ENCODE data around the gene TDRKH. TPM values are rescaled to one million over a fixed set of nuclear protein-coding genes. Genes with fewer than 3 reads are reported as not detected.
"Not testable (repeated sequence)": the region's sequence is repeated elsewhere in the genome, so short reads cannot be mapped to it uniquely, and the experiment has no call there.

TDRKH gene
- total and polyA plus RNA-seq, 3 donors from 2014 or later, result 26.3 to 50.9 (median 31.5) TPM

DNA sequence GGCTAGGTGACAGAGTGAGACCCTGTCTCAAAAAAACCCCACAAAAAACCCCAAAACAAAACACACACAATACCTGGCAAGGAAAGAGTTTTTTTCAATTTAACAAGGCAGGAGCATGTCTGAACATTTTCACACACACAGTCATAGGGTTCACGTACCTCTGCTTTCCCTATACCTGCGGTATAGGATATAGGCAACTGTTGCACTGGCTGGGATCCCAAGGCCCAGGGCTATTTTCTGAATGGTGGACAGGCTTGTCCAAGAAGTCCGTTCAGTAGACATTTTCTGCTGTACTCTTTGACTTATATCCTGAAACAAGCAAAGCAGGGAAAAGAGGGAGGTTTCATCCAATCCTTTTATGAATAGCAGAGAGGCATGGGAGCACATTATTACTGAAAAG is 7.6 kb downstream of the TDRKH start:
- Histone ChIP-seq H3K27ac (no peak overlapping the region), H3K4me3 (no peak overlapping the region), H3K36me3 (ENCODE audit: low read depth, missing control alignments) (no peaks in the 10 kb centered on the region), H3K27me3 (no peaks in the 10 kb centered on the region), H3K9me3 (no peaks in the 10 kb centered on the region), H3K4me1 (no peaks in the 10 kb centered on the region)
- intact Hi-C loops (cut with DNase I; ENCODE audit: low total_unique reads), result no loop called here
- no peak for DNase-seq
- TF ChIP-seq POLR2A (IDR thresholded peaks at IDR 0.05), result no peak
- TF ChIP-seq, protein P1, sequence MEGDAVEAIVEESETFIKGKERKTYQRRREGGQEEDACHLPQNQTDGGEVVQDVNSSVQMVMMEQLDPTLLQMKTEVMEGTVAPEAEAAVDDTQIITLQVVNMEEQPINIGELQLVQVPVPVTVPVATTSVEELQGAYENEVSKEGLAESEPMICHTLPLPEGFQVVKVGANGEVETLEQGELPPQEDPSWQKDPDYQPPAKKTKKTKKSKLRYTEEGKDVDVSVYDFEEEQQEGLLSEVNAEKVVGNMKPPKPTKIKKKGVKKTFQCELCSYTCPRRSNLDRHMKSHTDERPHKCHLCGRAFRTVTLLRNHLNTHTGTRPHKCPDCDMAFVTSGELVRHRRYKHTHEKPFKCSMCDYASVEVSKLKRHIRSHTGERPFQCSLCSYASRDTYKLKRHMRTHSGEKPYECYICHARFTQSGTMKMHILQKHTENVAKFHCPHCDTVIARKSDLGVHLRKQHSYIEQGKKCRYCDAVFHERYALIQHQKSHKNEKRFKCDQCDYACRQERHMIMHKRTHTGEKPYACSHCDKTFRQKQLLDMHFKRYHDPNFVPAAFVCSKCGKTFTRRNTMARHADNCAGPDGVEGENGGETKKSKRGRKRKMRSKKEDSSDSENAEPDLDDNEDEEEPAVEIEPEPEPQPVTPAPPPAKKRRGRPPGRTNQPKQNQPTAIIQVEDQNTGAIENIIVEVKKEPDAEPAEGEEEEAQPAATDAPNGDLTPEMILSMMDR (IDR thresholded peaks at IDR 0.05), result no peak
- 90 to 93% methylated on average over 3 of the region's 3 CpGs for WGBS, 2 donors

DNA sequence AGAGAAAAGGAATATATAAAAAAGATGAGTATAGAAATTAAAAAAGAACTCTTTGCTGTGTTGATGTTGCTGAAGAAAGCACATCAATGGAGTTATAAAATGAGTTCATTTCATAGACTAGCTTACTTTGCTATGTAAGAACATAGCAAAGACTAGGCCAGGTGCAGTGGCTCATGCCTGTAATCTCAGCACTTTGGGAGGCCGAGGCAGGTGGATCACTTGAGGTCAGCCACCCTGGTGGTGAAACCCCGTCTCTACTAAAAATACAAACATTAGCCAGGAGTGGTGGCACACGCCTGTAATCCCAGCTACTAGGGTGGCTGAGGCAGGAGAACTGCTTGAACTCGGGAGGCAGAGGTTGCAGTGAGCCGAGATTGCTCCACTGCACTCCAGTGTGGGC is 8.3 kb downstream of the TDRKH start:
- H3K4me3 ChIP-seq; H3K4me1 ChIP-seq; H3K27ac ChIP-seq; DNase-seq; H3K9me3 ChIP-seq; H3K27me3 ChIP-seq; intact Hi-C loops (cut with DNase I; ENCODE audit: low total_unique reads); H3K36me3 ChIP-seq (ENCODE audit: low read depth, missing control alignments): not testable (repeated sequence)
- 89 to 98% methylated on average over 5 of the region's 5 CpGs for WGBS, 2 donors

DNA sequence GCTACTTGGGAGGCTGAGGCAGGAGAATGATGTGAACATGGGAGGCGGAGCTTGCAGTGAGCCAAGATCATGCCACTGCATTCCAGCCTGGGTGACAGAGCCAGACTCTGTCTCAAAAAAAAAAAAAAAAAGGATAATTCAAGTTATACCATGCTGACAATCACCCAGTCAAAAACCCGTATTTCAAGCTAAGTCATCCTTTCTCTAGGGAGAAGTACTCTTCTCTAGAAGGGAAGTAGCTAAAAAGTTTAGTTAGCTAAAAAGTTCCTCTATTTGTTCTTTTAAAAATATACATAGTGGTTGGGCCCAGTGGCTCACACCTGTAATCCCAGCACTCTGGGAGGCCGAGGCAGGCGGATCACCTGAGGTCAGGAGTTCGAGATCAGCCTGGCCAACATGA is 9.6 kb downstream of the TDRKH start:
- intact Hi-C loops (cut with DNase I; ENCODE audit: low total_unique reads); H3K27ac ChIP-seq; H3K36me3 ChIP-seq (ENCODE audit: low read depth, missing control alignments); DNase-seq; H3K4me3 ChIP-seq; H3K27me3 ChIP-seq; H3K4me1 ChIP-seq; H3K9me3 ChIP-seq: not testable (repeated sequence)
- 95 to 96% methylated on average over 5 of the region's 5 CpGs for WGBS, 2 donors

DNA sequence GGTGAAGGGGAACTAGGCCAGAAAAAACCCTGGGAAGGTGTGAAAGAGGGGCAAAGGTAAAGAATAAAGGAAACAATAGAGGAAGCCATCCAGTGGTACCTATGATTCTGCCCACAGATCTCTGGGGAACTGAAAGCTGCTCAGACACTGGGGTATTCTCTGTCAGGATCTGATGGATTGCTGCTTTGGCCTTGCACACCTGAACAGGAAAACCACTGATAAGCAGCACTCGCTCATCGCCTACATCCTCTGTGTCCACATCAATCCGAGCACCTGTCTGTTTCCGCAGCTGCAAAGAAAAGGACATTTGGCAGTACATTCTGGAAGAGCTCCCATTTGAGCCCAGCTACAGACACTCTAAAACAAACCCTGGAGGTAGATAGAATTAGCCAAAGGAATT is 10.4 kb downstream of the TDRKH start:
- 84 to 92% methylated on average over 4 of the region's 4 CpGs for WGBS, 2 donors
- intact Hi-C loops (cut with DNase I; ENCODE audit: low total_unique reads), result no loop called here

DNA sequence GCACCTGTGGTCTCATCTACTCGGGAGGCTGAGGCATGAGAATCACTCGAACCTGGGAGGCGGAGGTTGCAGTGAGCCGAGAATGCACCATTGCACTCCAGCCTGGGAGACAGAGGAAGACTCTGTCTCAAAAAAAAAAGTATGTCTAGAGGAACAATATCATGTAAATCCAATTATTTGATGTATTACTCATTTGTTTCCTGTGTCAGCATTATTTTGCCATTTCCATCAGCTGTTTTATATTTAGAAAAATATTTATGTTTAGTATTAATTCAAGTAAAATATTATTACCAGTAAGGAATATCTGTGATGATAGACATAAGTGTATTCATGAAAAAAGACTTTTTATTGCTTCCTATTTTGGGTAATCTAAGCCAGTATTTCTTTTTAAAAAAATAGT is 13.0 kb downstream of the TDRKH start:
- intact Hi-C loops (cut with DNase I; ENCODE audit: low total_unique reads), result no loop called here
- Histone ChIP-seq H3K4me3 (no peak overlapping the region), H3K27ac (no peak overlapping the region), H3K27me3 (no peaks in the 10 kb centered on the region), H3K36me3 (ENCODE audit: low read depth, missing control alignments) (no peaks in the 10 kb centered on the region), H3K9me3 (no peaks in the 10 kb centered on the region), H3K4me1 (no peaks in the 10 kb centered on the region)
- no peak for TF ChIP-seq POLR2A (IDR thresholded peaks at IDR 0.05)
- TF ChIP-seq, protein P1 (IDR thresholded peaks at IDR 0.05), result no peak
- 96% methylated on average over 4 of the region's 4 CpGs for WGBS, 2 donors
- DNase-seq, result no peak

More for the DNA sequence above, 10.4 kb downstream of the TDRKH start:
- Histone ChIP-seq H3K4me1 (no peaks in the 10 kb centered on the region), H3K9me3 (no peaks in the 10 kb centered on the region), H3K36me3 (ENCODE audit: low read depth, missing control alignments) (no peaks in the 10 kb centered on the region), H3K27me3 (no peaks in the 10 kb centered on the region), H3K4me3 (no peak overlapping the region), H3K27ac (no peak overlapping the region)
- TF ChIP-seq POLR2A (IDR thresholded peaks at IDR 0.05), result no peak
- TF ChIP-seq, protein P1 (IDR thresholded peaks at IDR 0.05), result no peak
- no peak for DNase-seq

DNA sequence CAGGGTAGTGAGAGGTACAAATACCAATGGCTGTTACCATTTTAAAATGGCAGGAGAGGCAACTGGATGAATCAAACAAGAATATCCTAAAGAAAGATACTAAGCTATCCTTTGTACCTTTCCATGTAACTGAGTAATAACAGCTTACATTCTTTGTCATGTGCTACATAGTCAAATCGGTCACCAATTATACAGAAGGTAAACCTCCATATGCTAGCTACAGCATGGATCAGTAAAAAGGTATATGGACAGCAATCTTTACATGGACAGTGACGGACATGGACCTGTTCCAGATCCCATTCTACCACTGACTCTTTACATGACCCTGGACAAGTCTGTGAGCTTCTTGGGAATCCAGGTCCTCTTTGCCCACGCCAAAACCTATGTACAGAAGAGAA is 13.6 kb downstream of the TDRKH start:
- Histone ChIP-seq H3K36me3 (ENCODE audit: low read depth, missing control alignments) (no peaks in the 10 kb centered on the region), H3K9me3 (no peaks in the 10 kb centered on the region), H3K27ac (no peak overlapping the region), H3K4me1 (no peaks in the 10 kb centered on the region), H3K4me3 (no peak overlapping the region), H3K27me3 (no peaks in the 10 kb centered on the region)
- intact Hi-C loops (cut with DNase I; ENCODE audit: low total_unique reads), result no loop called here
- DNase-seq, result no peak
- WGBS, 2 donors, result 84 to 95% methylated on average over 3 of the region's 3 CpGs
- TF ChIP-seq, protein P1 (IDR thresholded peaks at IDR 0.05), result no peak
- TF ChIP-seq POLR2A (IDR thresholded peaks at IDR 0.05), result no peak

Measured in testis (tissue), 3 donors.